ENCODE data around the gene ACAD11.

Gene ACAD11

DNA sequence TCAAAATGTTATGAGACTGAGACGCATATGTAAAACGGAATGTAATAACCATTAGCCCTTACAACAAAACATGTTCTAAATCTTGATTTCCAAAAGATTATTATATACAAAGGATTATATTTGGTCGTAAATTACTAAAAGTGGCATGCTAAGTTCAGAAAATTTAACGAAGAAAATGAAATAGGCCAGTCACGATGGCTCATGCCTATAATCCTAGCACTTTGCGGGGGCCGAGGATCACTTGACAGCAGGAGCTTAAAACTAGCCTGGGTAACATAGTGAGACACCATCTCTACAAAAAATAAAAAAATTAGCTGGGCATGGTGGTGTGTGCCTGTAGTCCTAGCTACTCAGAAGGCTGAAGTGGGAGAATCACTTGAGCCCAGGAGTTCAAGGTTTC is 29.0 kb downstream of the ACAD11 start:
- H3K27ac ChIP-seq (ENCODE audit: insufficient read depth, low read depth, low read length, poor library complexity, severe bottlenecking) = no peak overlapping the region
- no peaks in the 10 kb centered on the region for H3K9me3 ChIP-seq (ENCODE audit: control insufficient read depth, low read length)
- no peaks in the 10 kb centered on the region for H3K4me1 ChIP-seq (ENCODE audit: control insufficient read depth, insufficient read depth, low read length)
- H3K27me3 ChIP-seq (ENCODE audit: control insufficient read depth, insufficient read depth, low read length, poor library complexity, severe bottlenecking) = no peaks in the 10 kb centered on the region
- H3K4me3 ChIP-seq (ENCODE audit: insufficient read depth, low read depth, low read length) = no peak overlapping the region
- WGBS, 2 experiments = 89 to 97% methylated on average over 5 of the region's 7 CpGs
- peaks cover 4% of the 10 kb centered on the region for H3K36me3 ChIP-seq (ENCODE audit: control insufficient read depth, insufficient read depth, low read length)

DNA sequence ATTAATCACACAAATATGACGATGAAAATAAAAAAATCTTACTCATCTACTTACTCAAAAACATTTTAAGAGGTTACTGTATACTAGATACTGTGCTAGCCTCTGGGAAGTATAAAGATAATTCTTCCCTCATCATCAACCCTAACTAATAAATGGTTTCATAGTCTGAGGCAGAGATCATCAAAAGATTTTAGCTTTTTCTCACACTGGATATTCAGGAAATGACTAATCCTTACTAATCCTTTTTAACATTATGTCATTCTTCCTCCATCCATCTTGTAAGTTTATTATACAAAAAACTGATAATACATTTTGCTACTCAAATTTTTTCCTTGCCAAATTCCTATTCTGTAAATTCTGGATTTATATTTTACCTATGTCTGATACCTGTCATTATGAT is 29.7 kb downstream of the ACAD11 start:
- Histone ChIP-seq H3K36me3 (ENCODE audit: control insufficient read depth, insufficient read depth, low read length) (peaks cover 4% of the 10 kb centered on the region), H3K4me3 (ENCODE audit: insufficient read depth, low read depth, low read length) (no peak overlapping the region), H3K9me3 (ENCODE audit: control insufficient read depth, low read length) (no peaks in the 10 kb centered on the region), H3K27ac (ENCODE audit: insufficient read depth, low read depth, low read length, poor library complexity, severe bottlenecking) (no peak overlapping the region), H3K4me1 (ENCODE audit: control insufficient read depth, insufficient read depth, low read length) (no peaks in the 10 kb centered on the region), H3K27me3 (ENCODE audit: control insufficient read depth, insufficient read depth, low read length, poor library complexity, severe bottlenecking) (no peaks in the 10 kb centered on the region)
- 67% methylated on average over 1 of the region's 1 CpG; no CpG with 5 or more reads in 1 of the 2 experiments for WGBS, 2 experiments

DNA sequence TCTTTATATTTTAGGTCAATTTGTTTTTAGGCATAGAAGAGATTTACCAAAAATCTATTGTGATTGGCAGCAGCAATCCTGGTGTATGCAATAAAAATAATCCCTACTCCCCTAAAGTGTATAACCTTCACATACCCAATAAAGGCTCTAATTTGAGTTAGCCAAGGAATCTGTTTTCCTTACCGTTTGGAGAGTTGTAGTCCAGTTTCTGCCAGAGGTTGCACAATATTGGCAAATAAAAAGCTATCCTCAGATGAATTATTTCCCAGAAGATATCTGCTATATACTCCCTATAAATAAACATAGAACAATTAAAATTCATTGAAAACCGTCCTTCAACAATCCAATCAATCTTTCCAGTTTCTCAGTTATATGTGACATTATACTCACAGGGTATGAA is 31.5 kb downstream of the ACAD11 start:
- 95 to 97% methylated on average over 2 of the region's 2 CpGs for WGBS, 2 experiments

DNA sequence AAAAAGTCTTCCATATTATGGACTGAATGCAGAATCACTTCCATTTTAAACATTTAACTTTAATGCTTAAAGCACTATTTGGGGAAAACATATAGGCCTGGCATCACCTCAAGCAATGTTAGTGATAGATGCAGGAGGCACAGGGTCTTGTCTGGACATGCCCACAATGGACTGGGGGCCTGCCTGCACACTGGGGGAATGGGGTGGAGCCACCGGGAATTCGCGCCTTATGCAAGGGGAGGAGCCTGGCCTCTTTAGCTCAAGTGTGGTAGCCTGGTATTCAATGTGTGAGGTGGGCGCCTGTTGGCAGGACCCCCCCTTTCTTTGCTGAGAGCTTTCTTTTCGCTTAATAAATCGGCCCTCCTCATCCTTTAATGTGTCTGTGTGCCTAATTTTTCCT is 32.7 kb downstream of the ACAD11 start:
- H3K9me3 ChIP-seq (ENCODE audit: control insufficient read depth, low read length) = no peaks in the 10 kb centered on the region
- H3K27ac ChIP-seq (ENCODE audit: insufficient read depth, low read depth, low read length, poor library complexity, severe bottlenecking) = no peak overlapping the region
- H3K4me3 ChIP-seq (ENCODE audit: insufficient read depth, low read depth, low read length) = no peak overlapping the region
- WGBS, 2 experiments = 89 to 96% methylated on average over 6 of the region's 6 CpGs
- H3K4me1 ChIP-seq (ENCODE audit: control insufficient read depth, insufficient read depth, low read length) = no peaks in the 10 kb centered on the region
- no peaks in the 10 kb centered on the region for H3K27me3 ChIP-seq (ENCODE audit: control insufficient read depth, insufficient read depth, low read length, poor library complexity, severe bottlenecking)
- peaks cover 4% of the 10 kb centered on the region for H3K36me3 ChIP-seq (ENCODE audit: control insufficient read depth, insufficient read depth, low read length)

More for the DNA sequence above, 31.5 kb downstream of the ACAD11 start:
- H3K36me3 ChIP-seq (ENCODE audit: control insufficient read depth, insufficient read depth, low read length) = peaks cover 4% of the 10 kb centered on the region
- no peak overlapping the region for H3K27ac ChIP-seq (ENCODE audit: insufficient read depth, low read depth, low read length, poor library complexity, severe bottlenecking)
- no peaks in the 10 kb centered on the region for H3K27me3 ChIP-seq (ENCODE audit: control insufficient read depth, insufficient read depth, low read length, poor library complexity, severe bottlenecking)
- H3K9me3 ChIP-seq (ENCODE audit: control insufficient read depth, low read length) = no peaks in the 10 kb centered on the region
- no peak overlapping the region for H3K4me3 ChIP-seq (ENCODE audit: insufficient read depth, low read depth, low read length)
- H3K4me1 ChIP-seq (ENCODE audit: control insufficient read depth, insufficient read depth, low read length) = no peaks in the 10 kb centered on the region

DNA sequence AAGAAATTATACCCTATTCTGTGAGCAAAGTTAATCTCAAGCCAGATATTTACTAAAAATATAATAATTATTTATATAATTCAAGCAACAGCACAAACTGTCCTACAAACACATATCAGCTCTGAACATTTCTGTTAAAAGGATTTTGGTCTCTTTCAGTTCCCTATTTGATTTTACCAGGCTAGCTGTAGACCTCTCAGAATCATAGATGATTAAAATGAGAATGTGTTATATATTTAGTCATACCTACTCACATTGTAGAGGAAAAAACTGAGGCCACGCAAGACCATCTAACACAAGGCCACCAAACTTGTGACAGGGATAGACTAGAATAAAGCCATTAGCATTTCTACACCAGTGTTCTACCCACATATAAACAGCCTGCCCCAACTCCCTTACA is 34.0 kb downstream of the ACAD11 start:
- WGBS, 2 experiments = 92 to 93% methylated on average over 1 of the region's 1 CpG
- no peak overlapping the region for H3K4me3 ChIP-seq (ENCODE audit: insufficient read depth, low read depth, low read length)
- H3K4me1 ChIP-seq (ENCODE audit: control insufficient read depth, insufficient read depth, low read length) = no peaks in the 10 kb centered on the region
- H3K27ac ChIP-seq (ENCODE audit: insufficient read depth, low read depth, low read length, poor library complexity, severe bottlenecking) = no peak overlapping the region
- no peaks in the 10 kb centered on the region for H3K27me3 ChIP-seq (ENCODE audit: control insufficient read depth, insufficient read depth, low read length, poor library complexity, severe bottlenecking)
- no peaks in the 10 kb centered on the region for H3K9me3 ChIP-seq (ENCODE audit: control insufficient read depth, low read length)
- H3K36me3 ChIP-seq (ENCODE audit: control insufficient read depth, insufficient read depth, low read length) = peaks cover 4% of the 10 kb centered on the region

DNA sequence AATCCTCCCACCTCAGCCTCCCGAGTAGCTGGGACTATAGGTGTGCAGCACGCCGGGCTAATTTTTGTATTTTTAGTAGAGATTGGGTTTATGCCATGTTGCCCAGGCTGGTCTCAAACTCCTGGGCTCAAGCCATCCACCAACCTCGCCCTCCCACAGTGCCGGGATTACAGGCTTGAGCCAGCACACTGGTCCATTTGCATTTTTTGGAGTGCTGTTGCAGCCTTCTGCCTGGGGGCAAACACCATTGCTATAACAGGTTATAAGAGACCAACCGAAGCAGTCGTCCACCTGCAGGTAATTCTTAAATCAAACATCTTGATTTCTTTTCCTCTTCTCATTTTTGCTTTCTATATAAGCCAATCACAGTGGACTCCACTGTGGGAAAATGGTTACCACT is 34.8 kb downstream of the ACAD11 start:
- H3K4me1 ChIP-seq (ENCODE audit: control insufficient read depth, insufficient read depth, low read length) = no peaks in the 10 kb centered on the region
- no peak overlapping the region for H3K4me3 ChIP-seq (ENCODE audit: insufficient read depth, low read depth, low read length)
- H3K36me3 ChIP-seq (ENCODE audit: control insufficient read depth, insufficient read depth, low read length) = peaks cover 4% of the 10 kb centered on the region
- WGBS, 2 experiments = 92% methylated on average over 7 of the region's 7 CpGs
- no peak overlapping the region for H3K27ac ChIP-seq (ENCODE audit: insufficient read depth, low read depth, low read length, poor library complexity, severe bottlenecking)
- no peaks in the 10 kb centered on the region for H3K9me3 ChIP-seq (ENCODE audit: control insufficient read depth, low read length)
- H3K27me3 ChIP-seq (ENCODE audit: control insufficient read depth, insufficient read depth, low read length, poor library complexity, severe bottlenecking) = no peaks in the 10 kb centered on the region

DNA sequence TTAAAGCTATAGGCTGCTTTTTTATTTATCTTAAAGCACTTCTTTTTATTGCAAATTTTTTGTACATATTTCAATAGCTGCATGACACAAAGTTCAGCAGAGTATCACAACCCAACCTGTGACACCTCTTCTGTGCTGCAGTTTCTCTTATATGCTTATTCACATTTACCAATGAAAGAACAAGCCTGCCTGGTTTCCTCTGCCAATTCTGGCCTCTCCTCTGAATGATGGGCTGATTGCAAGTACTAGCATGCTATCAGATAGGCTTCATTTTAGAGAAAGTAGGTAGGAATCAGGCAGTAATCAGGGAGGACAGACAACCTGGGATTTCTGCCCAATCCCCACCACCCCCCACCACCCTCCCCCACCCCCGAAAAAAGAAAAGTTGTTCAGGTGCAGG is 36.0 kb downstream of the ACAD11 start:
- Histone ChIP-seq H3K4me3 (ENCODE audit: insufficient read depth, low read depth, low read length) (no peak overlapping the region), H3K27ac (ENCODE audit: insufficient read depth, low read depth, low read length, poor library complexity, severe bottlenecking) (no peak overlapping the region), H3K27me3 (ENCODE audit: control insufficient read depth, insufficient read depth, low read length, poor library complexity, severe bottlenecking) (no peaks in the 10 kb centered on the region), H3K9me3 (ENCODE audit: control insufficient read depth, low read length) (no peaks in the 10 kb centered on the region), H3K4me1 (ENCODE audit: control insufficient read depth, insufficient read depth, low read length) (no peaks in the 10 kb centered on the region), H3K36me3 (ENCODE audit: control insufficient read depth, insufficient read depth, low read length) (peaks cover 4% of the 10 kb centered on the region)
- WGBS, 2 experiments = no CpG with 5 or more reads among the region's 1 CpG

DNA sequence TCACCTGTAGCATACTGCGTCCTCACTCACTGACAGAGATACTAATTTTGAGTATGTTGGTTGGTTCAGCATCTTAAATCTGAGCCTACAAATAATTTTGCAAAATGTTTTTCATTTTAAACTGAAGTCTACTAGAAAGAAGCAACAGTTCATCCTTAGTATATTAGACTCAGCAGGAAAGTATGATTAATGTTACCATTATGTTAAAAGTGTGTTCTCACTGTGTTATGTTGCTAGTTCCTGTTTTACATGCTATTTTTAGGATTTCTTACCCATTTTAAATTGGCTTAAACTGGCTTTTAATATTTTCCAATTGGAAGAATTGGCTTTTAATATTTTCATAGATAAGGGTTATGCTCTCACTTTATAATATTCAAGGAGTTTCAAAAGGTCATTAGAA is 36.8 kb downstream of the ACAD11 start:
- WGBS, 2 experiments = 85 to 100% methylated on average over 1 of the region's 1 CpG
- H3K4me3 ChIP-seq (ENCODE audit: insufficient read depth, low read depth, low read length) = no peak overlapping the region
- H3K4me1 ChIP-seq (ENCODE audit: control insufficient read depth, insufficient read depth, low read length) = no peaks in the 10 kb centered on the region
- H3K27ac ChIP-seq (ENCODE audit: insufficient read depth, low read depth, low read length, poor library complexity, severe bottlenecking) = no peak overlapping the region
- no peaks in the 10 kb centered on the region for H3K9me3 ChIP-seq (ENCODE audit: control insufficient read depth, low read length)
- no peaks in the 10 kb centered on the region for H3K27me3 ChIP-seq (ENCODE audit: control insufficient read depth, insufficient read depth, low read length, poor library complexity, severe bottlenecking)
- H3K36me3 ChIP-seq (ENCODE audit: control insufficient read depth, insufficient read depth, low read length) = peaks cover 4% of the 10 kb centered on the region

DNA sequence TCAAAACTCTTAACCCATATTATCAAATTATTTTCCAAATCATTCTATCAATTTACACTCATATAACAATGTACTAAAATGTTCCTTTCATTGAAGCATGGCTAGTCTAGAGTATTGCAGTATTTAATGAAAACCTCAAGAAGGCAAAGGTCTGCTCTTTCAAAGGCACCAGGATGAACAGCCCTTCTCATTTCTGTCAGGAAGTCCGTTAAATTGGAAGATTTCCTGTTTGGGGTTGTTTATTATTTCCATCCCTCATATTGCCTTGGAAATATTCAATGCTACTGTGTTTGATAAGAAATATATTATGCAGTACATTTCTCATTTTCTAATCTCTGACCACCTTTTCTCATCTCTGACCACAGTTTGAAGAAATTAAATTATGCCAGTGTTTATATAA is 37.5 kb downstream of the ACAD11 start:
- H3K27me3 ChIP-seq (ENCODE audit: control insufficient read depth, insufficient read depth, low read length, poor library complexity, severe bottlenecking) = no peaks in the 10 kb centered on the region
- H3K9me3 ChIP-seq (ENCODE audit: control insufficient read depth, low read length) = no peaks in the 10 kb centered on the region
- H3K4me3 ChIP-seq (ENCODE audit: insufficient read depth, low read depth, low read length) = no peak overlapping the region
- no peak overlapping the region for H3K27ac ChIP-seq (ENCODE audit: insufficient read depth, low read depth, low read length, poor library complexity, severe bottlenecking)
- H3K4me1 ChIP-seq (ENCODE audit: control insufficient read depth, insufficient read depth, low read length) = no peaks in the 10 kb centered on the region
- WGBS, 2 experiments = no CpG with 5 or more reads among the region's 1 CpG
- peaks cover 4% of the 10 kb centered on the region for H3K36me3 ChIP-seq (ENCODE audit: control insufficient read depth, insufficient read depth, low read length)

DNA sequence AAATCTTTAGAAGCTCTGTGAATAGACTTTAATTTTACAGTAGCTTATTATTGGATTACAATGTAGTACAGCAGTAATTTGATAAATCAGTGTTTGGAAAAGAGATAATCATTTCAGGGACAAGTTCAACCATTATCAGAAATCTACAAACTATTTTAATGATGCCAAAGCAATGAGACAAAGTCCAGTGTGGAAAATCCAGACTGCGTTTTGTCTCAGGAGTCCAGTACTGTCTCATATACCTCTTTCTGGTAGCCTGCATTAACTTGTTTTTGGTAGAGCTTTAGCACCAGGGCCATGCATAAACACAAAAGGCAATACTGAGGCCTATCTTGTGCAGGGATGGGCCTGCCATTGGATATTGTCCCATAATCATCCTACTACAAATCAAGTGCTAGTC is 42.8 kb downstream of the ACAD11 start:
- Histone ChIP-seq H3K4me3 (ENCODE audit: insufficient read depth, low read depth, low read length) (no peak overlapping the region), H3K27me3 (ENCODE audit: control insufficient read depth, insufficient read depth, low read length, poor library complexity, severe bottlenecking) (no peaks in the 10 kb centered on the region), H3K36me3 (ENCODE audit: control insufficient read depth, insufficient read depth, low read length) (peaks cover 3% of the 10 kb centered on the region), H3K27ac (ENCODE audit: insufficient read depth, low read depth, low read length, poor library complexity, severe bottlenecking) (no peak overlapping the region), H3K4me1 (ENCODE audit: control insufficient read depth, insufficient read depth, low read length) (no peaks in the 10 kb centered on the region), H3K9me3 (ENCODE audit: control insufficient read depth, low read length) (no peaks in the 10 kb centered on the region)
- 95 to 97% methylated on average over 1 of the region's 1 CpG for WGBS, 2 experiments

DNA sequence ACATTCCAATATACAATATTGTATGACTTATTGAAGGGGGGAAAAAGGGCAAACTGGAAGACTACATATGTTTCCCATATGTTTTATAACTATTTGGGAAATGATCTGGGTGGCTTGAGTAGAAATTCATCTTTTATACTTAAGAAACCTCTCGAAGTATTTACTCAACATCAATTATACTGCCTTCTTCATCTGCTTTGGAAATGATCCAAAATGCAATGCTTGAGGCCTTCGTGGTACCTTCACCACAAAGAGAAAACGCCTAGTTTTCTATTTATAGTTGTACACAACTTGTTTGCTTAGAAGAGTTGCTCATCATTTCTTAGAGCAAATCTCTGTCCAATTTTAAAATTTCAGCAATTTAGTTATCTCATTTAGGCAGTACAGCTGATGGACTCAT is 43.7 kb downstream of the ACAD11 start:
- H3K9me3 ChIP-seq (ENCODE audit: control insufficient read depth, low read length) = no peaks in the 10 kb centered on the region
- no peaks in the 10 kb centered on the region for H3K27me3 ChIP-seq (ENCODE audit: control insufficient read depth, insufficient read depth, low read length, poor library complexity, severe bottlenecking)
- no peak overlapping the region for H3K4me3 ChIP-seq (ENCODE audit: insufficient read depth, low read depth, low read length)
- no peak overlapping the region for H3K27ac ChIP-seq (ENCODE audit: insufficient read depth, low read depth, low read length, poor library complexity, severe bottlenecking)
- H3K36me3 ChIP-seq (ENCODE audit: control insufficient read depth, insufficient read depth, low read length) = peaks cover 3% of the 10 kb centered on the region
- H3K4me1 ChIP-seq (ENCODE audit: control insufficient read depth, insufficient read depth, low read length) = no peaks in the 10 kb centered on the region
- WGBS, 2 experiments = 91 to 93% methylated on average over 3 of the region's 3 CpGs

All from ectodermal cell (in vitro differentiated cells).